ENCODE results near the gene ASF1B. TPM values are rescaled to one million over a fixed set of nuclear protein-coding genes. Genes with fewer than 3 reads are reported as not detected.

Gene ASF1B
- polyA plus RNA-seq, 4 donors, result 3.1 to 26.2 (median 10.3) TPM

GRCh38 chr19:14177496-14178074 is 41.2 kb upstream of the ASF1B start:
- no peak for DNase-seq
- no peak overlapping the region for H3K27ac ChIP-seq (ENCODE audit: low read depth in 1 of 3, low read length in 2 of 3)
- peaks cover 0 to 64% (median 0%) of the 10 kb centered on the region in 3 donors for H3K36me3 ChIP-seq (ENCODE audit: control insufficient read depth in 3 of 3, insufficient read depth in 2 of 3, low read depth in 1 of 3, low read length in 3 of 3)
- 92 to 94% (median 93%) methylated on average over 23 of the region's 23 CpGs for WGBS, 3 donors
- H3K4me1 ChIP-seq (ENCODE audit: control insufficient read depth in 3 of 3, insufficient read depth in 2 of 3, low read depth in 1 of 3, low read length in 2 of 3), result no peaks in the 10 kb centered on the region
- H3K4me3 ChIP-seq (ENCODE audit: low read depth in 1 of 3, low read length in 3 of 3), result no peak overlapping the region
- no peaks in the 10 kb centered on the region for H3K27me3 ChIP-seq (ENCODE audit: control insufficient read depth in 3 of 3, insufficient read depth in 3 of 3, low read length in 3 of 3)
- no peaks in the 10 kb centered on the region for H3K9me3 ChIP-seq (ENCODE audit: control insufficient read depth in 2 of 2, insufficient read depth in 1 of 2, low read depth in 1 of 2, low read length in 1 of 2)
- FAIRE-seq, result no peak

- DNase-seq (no peak), FAIRE-seq (no peak)
- Histone ChIP-seq H3K9me3 (ENCODE audit: control insufficient read depth in 2 of 2, insufficient read depth in 1 of 2, low read depth in 1 of 2, low read length in 1 of 2) (no peaks in the 10 kb centered on the region), H3K36me3 (ENCODE audit: control insufficient read depth in 3 of 3, insufficient read depth in 2 of 3, low read depth in 1 of 3, low read length in 3 of 3) (peaks cover 0 to 74% (median 3%) of the 10 kb centered on the region in 3 donors), H3K4me3 (ENCODE audit: low read depth in 1 of 3, low read length in 3 of 3) (no peak overlapping the region), H3K4me1 (ENCODE audit: control insufficient read depth in 3 of 3, insufficient read depth in 2 of 3, low read depth in 1 of 3, low read length in 2 of 3) (no peaks in the 10 kb centered on the region), H3K27me3 (ENCODE audit: control insufficient read depth in 3 of 3, insufficient read depth in 3 of 3, low read length in 3 of 3) (no peaks in the 10 kb centered on the region), H3K27ac (ENCODE audit: low read depth in 1 of 3, low read length in 2 of 3) (no peak overlapping the region)
- WGBS, 3 donors, result 71 to 78% (median 75%) methylated on average over 6 of the region's 6 CpGs
Observed at GRCh38 chr19:14175351-14175792, 39.0 kb upstream of the ASF1B start.

- peaks cover 0 to 79% (median 3%) of the 10 kb centered on the region in 3 donors for H3K36me3 ChIP-seq (ENCODE audit: control insufficient read depth in 3 of 3, insufficient read depth in 2 of 3, low read depth in 1 of 3, low read length in 3 of 3)
- H3K27ac ChIP-seq (ENCODE audit: low read depth in 1 of 3, low read length in 2 of 3), result no peak overlapping the region
- no peaks in the 10 kb centered on the region for H3K27me3 ChIP-seq (ENCODE audit: control insufficient read depth in 3 of 3, insufficient read depth in 3 of 3, low read length in 3 of 3)
- no peaks in the 10 kb centered on the region for H3K4me1 ChIP-seq (ENCODE audit: control insufficient read depth in 3 of 3, insufficient read depth in 2 of 3, low read depth in 1 of 3, low read length in 2 of 3)
- no peaks in the 10 kb centered on the region for H3K9me3 ChIP-seq (ENCODE audit: control insufficient read depth in 2 of 2, insufficient read depth in 1 of 2, low read depth in 1 of 2, low read length in 1 of 2)
- no peak overlapping the region for H3K4me3 ChIP-seq (ENCODE audit: low read depth in 1 of 3, low read length in 3 of 3)
- FAIRE-seq, result no peak
- 93 to 96% (median 94%) methylated on average over 9 of the region's 9 CpGs for WGBS, 3 donors
- DNase-seq, result no peak
Observed at GRCh38 chr19:14174883-14175282, 38.5 kb upstream of the ASF1B start.

- H3K9me3 ChIP-seq (ENCODE audit: control insufficient read depth in 2 of 2, insufficient read depth in 1 of 2, low read depth in 1 of 2, low read length in 1 of 2), result no peaks in the 10 kb centered on the region
- H3K27ac ChIP-seq (ENCODE audit: low read depth in 1 of 3, low read length in 2 of 3), result no peak overlapping the region
- DNase-seq (no peak), FAIRE-seq (no peak)
- H3K36me3 ChIP-seq (ENCODE audit: control insufficient read depth in 3 of 3, insufficient read depth in 2 of 3, low read depth in 1 of 3, low read length in 3 of 3), result peaks cover 0 to 71% (median 3%) of the 10 kb centered on the region in 3 donors
- WGBS, 3 donors, result 90 to 96% (median 93%) methylated on average over 12 of the region's 12 CpGs
- H3K4me1 ChIP-seq (ENCODE audit: control insufficient read depth in 3 of 3, insufficient read depth in 2 of 3, low read depth in 1 of 3, low read length in 2 of 3), result peaks cover 0 to 10% (median 0%) of the 10 kb centered on the region in 3 donors
- no peak overlapping the region for H3K4me3 ChIP-seq (ENCODE audit: low read depth in 1 of 3, low read length in 3 of 3)
- no peaks in the 10 kb centered on the region for H3K27me3 ChIP-seq (ENCODE audit: control insufficient read depth in 3 of 3, insufficient read depth in 3 of 3, low read length in 3 of 3)
Observed at GRCh38 chr19:14168993-14169392, 32.6 kb upstream of the ASF1B start.

- Histone ChIP-seq H3K4me1 (ENCODE audit: control insufficient read depth in 3 of 3, insufficient read depth in 2 of 3, low read depth in 1 of 3, low read length in 2 of 3) (peaks cover 0 to 10% (median 0%) of the 10 kb centered on the region in 3 donors), H3K27me3 (ENCODE audit: control insufficient read depth in 3 of 3, insufficient read depth in 3 of 3, low read length in 3 of 3) (no peaks in the 10 kb centered on the region), H3K4me3 (ENCODE audit: low read depth in 1 of 3, low read length in 3 of 3) (no peak overlapping the region), H3K27ac (ENCODE audit: low read depth in 1 of 3, low read length in 2 of 3) (no peak overlapping the region), H3K36me3 (ENCODE audit: control insufficient read depth in 3 of 3, insufficient read depth in 2 of 3, low read depth in 1 of 3, low read length in 3 of 3) (peaks cover 0 to 71% (median 3%) of the 10 kb centered on the region in 3 donors), H3K9me3 (ENCODE audit: control insufficient read depth in 2 of 2, insufficient read depth in 1 of 2, low read depth in 1 of 2, low read length in 1 of 2) (no peaks in the 10 kb centered on the region)
- FAIRE-seq (no peak), DNase-seq (no peak)
- WGBS, 3 donors, result 86 to 88% (median 88%) methylated on average over 19 of the region's 19 CpGs
Observed at GRCh38 chr19:14168259-14168972, 32.0 kb upstream of the ASF1B start.

- Histone ChIP-seq H3K9me3 (ENCODE audit: control insufficient read depth in 2 of 2, insufficient read depth in 1 of 2, low read depth in 1 of 2, low read length in 1 of 2) (no peaks in the 10 kb centered on the region), H3K36me3 (ENCODE audit: control insufficient read depth in 3 of 3, insufficient read depth in 2 of 3, low read depth in 1 of 3, low read length in 3 of 3) (peaks cover 2 to 70% (median 3%) of the 10 kb centered on the region in 3 donors), H3K4me3 (ENCODE audit: low read depth in 1 of 3, low read length in 3 of 3) (no peak overlapping the region), H3K27ac (ENCODE audit: low read depth in 1 of 3, low read length in 2 of 3) (no peak overlapping the region), H3K4me1 (ENCODE audit: control insufficient read depth in 3 of 3, insufficient read depth in 2 of 3, low read depth in 1 of 3, low read length in 2 of 3) (peaks cover 0 to 10% (median 0%) of the 10 kb centered on the region in 3 donors), H3K27me3 (ENCODE audit: control insufficient read depth in 3 of 3, insufficient read depth in 3 of 3, low read length in 3 of 3) (no peaks in the 10 kb centered on the region)
- 37 to 74% (median 41%) methylated on average over 12 to 18 of the region's 18 CpGs for WGBS, 3 donors
- DNase-seq (peak in 1 of 2 donors; percentile 37), FAIRE-seq (no peak)
Observed at GRCh38 chr19:14167576-14168138, 31.3 kb upstream of the ASF1B start.

GRCh38 chr19:14166999-14167575 is 30.7 kb upstream of the ASF1B start:
- Histone ChIP-seq H3K36me3 (ENCODE audit: control insufficient read depth in 3 of 3, insufficient read depth in 2 of 3, low read depth in 1 of 3, low read length in 3 of 3) (peaks cover 2 to 70% (median 3%) of the 10 kb centered on the region in 3 donors), H3K9me3 (ENCODE audit: control insufficient read depth in 2 of 2, insufficient read depth in 1 of 2, low read depth in 1 of 2, low read length in 1 of 2) (no peaks in the 10 kb centered on the region), H3K4me1 (ENCODE audit: control insufficient read depth in 3 of 3, insufficient read depth in 2 of 3, low read depth in 1 of 3, low read length in 2 of 3) (peaks cover 0 to 10% (median 0%) of the 10 kb centered on the region in 3 donors), H3K4me3 (ENCODE audit: low read depth in 1 of 3, low read length in 3 of 3) (no peak overlapping the region), H3K27me3 (ENCODE audit: control insufficient read depth in 3 of 3, insufficient read depth in 3 of 3, low read length in 3 of 3) (no peaks in the 10 kb centered on the region), H3K27ac (ENCODE audit: low read depth in 1 of 3, low read length in 2 of 3) (no peak overlapping the region)
- WGBS, 3 donors, result 40 to 74% (median 68%) methylated on average over 11 to 12 of the region's 12 CpGs
- DNase-seq (no peak), FAIRE-seq (no peak)

GRCh38 chr19:14165990-14166830 is 29.8 kb upstream of the ASF1B start:
- no peak for FAIRE-seq
- peaks cover 0 to 10% (median 0%) of the 10 kb centered on the region in 3 donors for H3K4me1 ChIP-seq (ENCODE audit: control insufficient read depth in 3 of 3, insufficient read depth in 2 of 3, low read depth in 1 of 3, low read length in 2 of 3)
- H3K4me3 ChIP-seq (ENCODE audit: low read depth in 1 of 3, low read length in 3 of 3), result no peak overlapping the region
- H3K27ac ChIP-seq (ENCODE audit: low read depth in 1 of 3, low read length in 2 of 3), result peak overlapping the region in 1 of 3 donors; percentile 23
- H3K9me3 ChIP-seq (ENCODE audit: control insufficient read depth in 2 of 2, insufficient read depth in 1 of 2, low read depth in 1 of 2, low read length in 1 of 2), result no peaks in the 10 kb centered on the region
- no peak for DNase-seq
- no peaks in the 10 kb centered on the region for H3K27me3 ChIP-seq (ENCODE audit: control insufficient read depth in 3 of 3, insufficient read depth in 3 of 3, low read length in 3 of 3)
- WGBS, 3 donors, result 60 to 83% (median 63%) methylated on average over 20 of the region's 20 CpGs
- peaks cover 0 to 71% (median 2%) of the 10 kb centered on the region in 3 donors for H3K36me3 ChIP-seq (ENCODE audit: control insufficient read depth in 3 of 3, insufficient read depth in 2 of 3, low read depth in 1 of 3, low read length in 3 of 3)

All from small intestine (tissue), 7 donors.